Chondrocyte (in vitro differentiated cells): ENCODE data around the gene RPP25L. TPM values are rescaled to one million over a fixed set of nuclear protein-coding genes. Genes with fewer than 3 reads are reported as not detected.
A peak's percentile ranks its signal among the peaks of the same experiment; 100 is the strongest.

Source experiments
- DNase-seq: peaks from one replicate; pipeline ENCODE4 v3.0.0; 2021; ENCODE audit warnings: mixed read lengths, low spot score
- H3K27ac Mint-ChIP-seq: one replicate; pipeline ENCODE4 v1.8.0; 2021; ENCODE audit warnings: mild to moderate bottlenecking, moderate library complexity, mixed read lengths; ENCODE audit not compliant: unreplicated experiment
- H3K27me3 Mint-ChIP-seq: 2 replicates; pipeline ENCODE4 v1.8.0; 2021; ENCODE audit warnings: low read depth, mixed read lengths
- H3K36me3 Mint-ChIP-seq: 2 replicates; pipeline ENCODE4 v1.8.0; 2021; ENCODE audit warnings: low read depth, mixed read lengths
- H3K4me1 Mint-ChIP-seq: 2 replicates; pipeline ENCODE4 v1.8.0; 2021; ENCODE audit warnings: low read depth, mild to moderate bottlenecking, mixed read lengths
- H3K4me3 Mint-ChIP-seq: one replicate; pipeline ENCODE4 v1.8.0; 2021; ENCODE audit warnings: mild to moderate bottlenecking, moderate library complexity, mixed read lengths; ENCODE audit not compliant: unreplicated experiment
- H3K9me3 Mint-ChIP-seq: 2 replicates; pipeline ENCODE4 v1.8.0; 2021; ENCODE audit warnings: low read depth, mixed read lengths
- CTCF ChIP-seq: fragments of 200-600 bp; sonication (generic); IDR thresholded peaks from 2 replicates; pipeline ENCODE4 v1.5.0; 2021; ENCODE audit warnings: antibody characterized with exemption, mild to moderate bottlenecking, moderate library complexity
- total RNA-seq: library from RNA; stranded (reverse); gene quantifications from 3 replicates; pipeline ENCODE4 v1.2.1, GENCODE V29; 2021

RPP25L gene
- total RNA-seq, 1 donor from 2014 or later: 11.0 TPM

- no peak for DNase-seq
- Mint-ChIP-seq H3K36me3 (no peaks in the 10 kb centered on the region), H3K9me3 (no peaks in the 10 kb centered on the region), H3K27me3 (peaks cover 20% of the 10 kb centered on the region), H3K4me3 (no peak overlapping the region), H3K27ac (no peak overlapping the region), H3K4me1 (no peaks in the 10 kb centered on the region)
- no peak for TF ChIP-seq CTCF
Measured at GRCh38 chr9:34570376-34570775, 41.5 kb downstream of the RPP25L start.

- DNase-seq: no peak
- H3K27me3 Mint-ChIP-seq: peaks cover 26% of the 10 kb centered on the region
- H3K27ac Mint-ChIP-seq: no peak overlapping the region
- no peaks in the 10 kb centered on the region for H3K9me3 Mint-ChIP-seq
- TF ChIP-seq CTCF: no peak
- no peaks in the 10 kb centered on the region for H3K4me1 Mint-ChIP-seq
- H3K4me3 Mint-ChIP-seq: no peak overlapping the region
- H3K36me3 Mint-ChIP-seq: no peaks in the 10 kb centered on the region
Measured at GRCh38 chr9:34568774-34569173, 43.1 kb downstream of the RPP25L start.

GRCh38 chr9:34568133-34568532, 43.8 kb downstream of the RPP25L start:
- Mint-ChIP-seq H3K36me3 (peaks cover 2% of the 10 kb centered on the region), H3K4me3 (no peak overlapping the region), H3K27ac (no peak overlapping the region), H3K27me3 (peaks cover 31% of the 10 kb centered on the region), H3K9me3 (no peaks in the 10 kb centered on the region), H3K4me1 (no peaks in the 10 kb centered on the region)
- DNase-seq: no peak
- no peak for TF ChIP-seq CTCF

GRCh38 chr9:34566972-34567371, 44.9 kb downstream of the RPP25L start:
- Mint-ChIP-seq H3K27me3 (peaks cover 34% of the 10 kb centered on the region), H3K27ac (no peak overlapping the region), H3K4me1 (no peaks in the 10 kb centered on the region), H3K4me3 (no peak overlapping the region), H3K9me3 (peaks cover 3% of the 10 kb centered on the region), H3K36me3 (peaks cover 5% of the 10 kb centered on the region)
- TF ChIP-seq CTCF: no peak
- DNase-seq: peak; percentile 36

GRCh38 chr9:34566322-34566721, 45.6 kb downstream of the RPP25L start:
- H3K36me3 Mint-ChIP-seq: peaks cover 5% of the 10 kb centered on the region
- H3K27ac Mint-ChIP-seq: no peak overlapping the region
- H3K9me3 Mint-ChIP-seq: peaks cover 3% of the 10 kb centered on the region
- DNase-seq: no peak
- H3K4me3 Mint-ChIP-seq: no peak overlapping the region
- peaks cover under 1% of the 10 kb centered on the region for H3K4me1 Mint-ChIP-seq
- no peak for TF ChIP-seq CTCF
- peaks cover 34% of the 10 kb centered on the region for H3K27me3 Mint-ChIP-seq
